ENCODE data around the gene GRIN2A.

- TF ChIP-seq POLR2AphosphoS5 (IDR thresholded peaks at IDR 0.05) (no peak), CTCF (IDR thresholded peaks at IDR 0.05) (no peak), POLR2A (IDR thresholded peaks at IDR 0.05) (no peak)
Measured at GRCh38 chr16:9818702-9819101, 363.5 kb downstream of the GRIN2A start.
